Measurements from ENCODE around the gene SRR.

The SRR gene

GRCh38 chr17:2357931-2358434, 54.2 kb downstream of the SRR start:
- Histone ChIP-seq H3K9me3 (ENCODE audit: control insufficient read depth in 5 of 5, low read length in 5 of 5) (no peaks in the 10 kb centered on the region), H3K4me3 (ENCODE audit: low read depth in 1 of 5, low read length in 5 of 5) (no peak overlapping the region), H3K36me3 (ENCODE audit: control insufficient read depth in 5 of 5, insufficient read depth in 5 of 5, low read length in 5 of 5) (peaks cover 0 to 23% (median 13%) of the 10 kb centered on the region in 5 donors), H3K9ac (ENCODE audit: low read length in 5 of 5) (peak overlapping the region in 1 of 5 donors; percentile 13), H3K4me1 (ENCODE audit: control insufficient read depth in 5 of 5, insufficient read depth in 5 of 5, low read length in 5 of 5) (peaks cover 0 to 12% (median 0%) of the 10 kb centered on the region in 5 donors), H3K27ac (ENCODE audit: low read depth, low read length) (no peak overlapping the region), H3K27me3 (ENCODE audit: control insufficient read depth in 5 of 5, insufficient read depth in 4 of 5, low read length in 5 of 5) (no peaks in the 10 kb centered on the region)

DNA sequence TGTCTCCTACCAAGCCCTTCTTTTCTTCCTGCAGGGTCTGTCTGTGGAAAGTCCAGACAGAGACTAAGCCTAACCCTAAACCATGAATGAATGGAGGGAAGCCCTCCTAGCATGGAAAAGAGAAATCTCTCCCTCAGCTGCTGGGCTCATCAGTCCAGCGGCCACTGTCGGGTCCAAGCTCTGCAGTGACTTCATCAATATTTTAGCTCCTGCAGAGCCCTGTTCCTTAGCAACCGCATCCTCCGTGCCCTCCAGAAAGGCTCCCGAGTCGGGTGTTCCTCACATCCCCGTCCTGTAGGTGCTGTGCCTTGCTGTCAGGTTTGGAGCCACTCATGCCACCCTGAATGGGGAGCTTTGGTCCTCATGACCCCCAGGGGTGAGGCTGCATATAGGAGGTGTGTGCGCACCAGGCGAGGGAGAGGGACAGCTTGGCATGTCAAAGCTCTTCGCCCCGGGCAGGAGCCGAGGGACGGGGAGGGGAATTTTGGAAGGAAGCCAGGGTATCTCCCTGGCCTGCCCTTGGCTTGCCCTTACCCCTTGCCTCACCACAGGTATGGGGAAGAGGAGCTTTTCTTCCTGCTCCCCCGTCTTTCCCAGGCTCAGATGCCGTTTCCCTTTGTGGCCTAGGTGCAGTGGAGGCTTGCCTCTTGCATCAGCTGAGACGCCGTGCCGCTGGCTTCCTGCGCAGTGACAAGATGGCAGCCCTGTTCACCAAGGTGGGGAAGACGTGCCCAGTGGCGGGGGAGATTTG, 57.4 kb downstream of the SRR start:
- H3K4me1 ChIP-seq (ENCODE audit: control insufficient read depth in 5 of 5, insufficient read depth in 5 of 5, low read length in 5 of 5) = peaks cover 0 to 16% (median 2%) of the 10 kb centered on the region in 5 donors
- peaks cover 0 to 55% (median 38%) of the 10 kb centered on the region in 5 donors for H3K36me3 ChIP-seq (ENCODE audit: control insufficient read depth in 5 of 5, insufficient read depth in 5 of 5, low read length in 5 of 5)
- H3K27ac ChIP-seq (ENCODE audit: low read depth, low read length) = no peak overlapping the region
- no peaks in the 10 kb centered on the region for H3K27me3 ChIP-seq (ENCODE audit: control insufficient read depth in 5 of 5, insufficient read depth in 4 of 5, low read length in 5 of 5)
- H3K9ac ChIP-seq (ENCODE audit: low read length in 5 of 5) = no peak overlapping the region
- no peak overlapping the region for H3K4me3 ChIP-seq (ENCODE audit: low read depth in 1 of 5, low read length in 5 of 5)
- H3K9me3 ChIP-seq (ENCODE audit: control insufficient read depth in 5 of 5, low read length in 5 of 5) = no peaks in the 10 kb centered on the region

- Histone ChIP-seq H3K9me3 (ENCODE audit: control insufficient read depth in 5 of 5, low read length in 5 of 5) (no peaks in the 10 kb centered on the region), H3K27me3 (ENCODE audit: control insufficient read depth in 5 of 5, insufficient read depth in 4 of 5, low read length in 5 of 5) (no peaks in the 10 kb centered on the region), H3K9ac (ENCODE audit: low read length in 5 of 5) (no peak overlapping the region), H3K4me1 (ENCODE audit: control insufficient read depth in 5 of 5, insufficient read depth in 5 of 5, low read length in 5 of 5) (peaks cover 0 to 16% (median 2%) of the 10 kb centered on the region in 5 donors), H3K36me3 (ENCODE audit: control insufficient read depth in 5 of 5, insufficient read depth in 5 of 5, low read length in 5 of 5) (peaks cover 0 to 63% (median 41%) of the 10 kb centered on the region in 5 donors), H3K4me3 (ENCODE audit: low read depth in 1 of 5, low read length in 5 of 5) (no peak overlapping the region), H3K27ac (ENCODE audit: low read depth, low read length) (no peak overlapping the region)
These were observed 58.3 kb downstream of the SRR start for GRCh38 chr17:2362016-2362415.

DNA sequence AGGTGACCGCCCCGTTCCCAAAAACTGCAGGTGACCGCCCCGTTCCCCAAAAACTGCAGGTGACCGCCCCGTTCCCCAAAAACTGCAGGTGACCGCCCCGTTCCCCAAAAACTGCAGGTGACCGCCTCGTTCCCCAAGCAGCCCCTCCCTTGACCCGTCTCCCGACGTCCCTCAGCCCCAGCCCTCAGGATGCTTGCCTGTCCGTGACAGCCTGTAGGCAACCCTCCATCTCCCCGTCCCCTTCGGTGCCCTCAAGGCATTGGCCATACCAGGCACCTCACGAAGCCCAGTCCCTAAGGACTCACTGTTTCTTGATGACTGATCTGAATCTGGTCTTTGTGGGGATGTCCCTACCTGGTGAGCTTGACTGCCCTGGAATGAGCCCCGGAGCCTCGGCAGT, 58.7 kb downstream of the SRR start:
- H3K4me1 ChIP-seq (ENCODE audit: control insufficient read depth in 5 of 5, insufficient read depth in 5 of 5, low read length in 5 of 5) = peaks cover 0 to 16% (median 2%) of the 10 kb centered on the region in 5 donors
- no peaks in the 10 kb centered on the region for H3K9me3 ChIP-seq (ENCODE audit: control insufficient read depth in 5 of 5, low read length in 5 of 5)
- H3K36me3 ChIP-seq (ENCODE audit: control insufficient read depth in 5 of 5, insufficient read depth in 5 of 5, low read length in 5 of 5) = peaks cover 0 to 65% (median 41%) of the 10 kb centered on the region in 5 donors
- no peaks in the 10 kb centered on the region for H3K27me3 ChIP-seq (ENCODE audit: control insufficient read depth in 5 of 5, insufficient read depth in 4 of 5, low read length in 5 of 5)
- H3K27ac ChIP-seq (ENCODE audit: low read depth, low read length) = no peak overlapping the region
- no peak overlapping the region for H3K4me3 ChIP-seq (ENCODE audit: low read depth in 1 of 5, low read length in 5 of 5)
- H3K9ac ChIP-seq (ENCODE audit: low read length in 5 of 5) = no peak overlapping the region

- Histone ChIP-seq H3K27me3 (ENCODE audit: control insufficient read depth in 5 of 5, insufficient read depth in 4 of 5, low read length in 5 of 5) (no peaks in the 10 kb centered on the region), H3K27ac (ENCODE audit: low read depth, low read length) (no peak overlapping the region), H3K9ac (ENCODE audit: low read length in 5 of 5) (no peak overlapping the region), H3K4me1 (ENCODE audit: control insufficient read depth in 5 of 5, insufficient read depth in 5 of 5, low read length in 5 of 5) (peaks cover 0 to 16% (median 2%) of the 10 kb centered on the region in 5 donors), H3K9me3 (ENCODE audit: control insufficient read depth in 5 of 5, low read length in 5 of 5) (no peaks in the 10 kb centered on the region), H3K36me3 (ENCODE audit: control insufficient read depth in 5 of 5, insufficient read depth in 5 of 5, low read length in 5 of 5) (peaks cover 0 to 67% (median 39%) of the 10 kb centered on the region in 5 donors), H3K4me3 (ENCODE audit: low read depth in 1 of 5, low read length in 5 of 5) (no peak overlapping the region)
These were observed 59.1 kb downstream of the SRR start for GRCh38 chr17:2362881-2363280.

- Histone ChIP-seq H3K27ac (ENCODE audit: low read depth, low read length) (no peak overlapping the region), H3K4me3 (ENCODE audit: low read depth in 1 of 5, low read length in 5 of 5) (no peak overlapping the region), H3K4me1 (ENCODE audit: control insufficient read depth in 5 of 5, insufficient read depth in 5 of 5, low read length in 5 of 5) (peaks cover 0 to 16% (median 2%) of the 10 kb centered on the region in 5 donors), H3K9ac (ENCODE audit: low read length in 5 of 5) (no peak overlapping the region), H3K36me3 (ENCODE audit: control insufficient read depth in 5 of 5, insufficient read depth in 5 of 5, low read length in 5 of 5) (peaks cover 0 to 67% (median 42%) of the 10 kb centered on the region in 5 donors), H3K9me3 (ENCODE audit: control insufficient read depth in 5 of 5, low read length in 5 of 5) (no peaks in the 10 kb centered on the region), H3K27me3 (ENCODE audit: control insufficient read depth in 5 of 5, insufficient read depth in 4 of 5, low read length in 5 of 5) (no peaks in the 10 kb centered on the region)
These were observed 59.6 kb downstream of the SRR start for GRCh38 chr17:2363318-2363717.

- H3K27ac ChIP-seq (ENCODE audit: low read depth, low read length) = no peak overlapping the region
- H3K4me3 ChIP-seq (ENCODE audit: low read depth in 1 of 5, low read length in 5 of 5) = no peak overlapping the region
- peaks cover 0 to 15% (median 2%) of the 10 kb centered on the region in 5 donors for H3K4me1 ChIP-seq (ENCODE audit: control insufficient read depth in 5 of 5, insufficient read depth in 5 of 5, low read length in 5 of 5)
- no peaks in the 10 kb centered on the region for H3K27me3 ChIP-seq (ENCODE audit: control insufficient read depth in 5 of 5, insufficient read depth in 4 of 5, low read length in 5 of 5)
- no peak overlapping the region for H3K9ac ChIP-seq (ENCODE audit: low read length in 5 of 5)
- peaks cover 0 to 67% (median 42%) of the 10 kb centered on the region in 5 donors for H3K36me3 ChIP-seq (ENCODE audit: control insufficient read depth in 5 of 5, insufficient read depth in 5 of 5, low read length in 5 of 5)
- no peaks in the 10 kb centered on the region for H3K9me3 ChIP-seq (ENCODE audit: control insufficient read depth in 5 of 5, low read length in 5 of 5)
These were observed 60.4 kb downstream of the SRR start for GRCh38 chr17:2363851-2364762.

- H3K27ac ChIP-seq (ENCODE audit: low read depth, low read length) = no peak overlapping the region
- H3K9ac ChIP-seq (ENCODE audit: low read length in 5 of 5) = no peak overlapping the region
- peaks cover 0 to 66% (median 42%) of the 10 kb centered on the region in 5 donors for H3K36me3 ChIP-seq (ENCODE audit: control insufficient read depth in 5 of 5, insufficient read depth in 5 of 5, low read length in 5 of 5)
- no peak overlapping the region for H3K4me3 ChIP-seq (ENCODE audit: low read depth in 1 of 5, low read length in 5 of 5)
- H3K4me1 ChIP-seq (ENCODE audit: control insufficient read depth in 5 of 5, insufficient read depth in 5 of 5, low read length in 5 of 5) = peaks cover 0 to 10% (median 2%) of the 10 kb centered on the region in 5 donors
- H3K27me3 ChIP-seq (ENCODE audit: control insufficient read depth in 5 of 5, insufficient read depth in 4 of 5, low read length in 5 of 5) = no peaks in the 10 kb centered on the region
- no peaks in the 10 kb centered on the region for H3K9me3 ChIP-seq (ENCODE audit: control insufficient read depth in 5 of 5, low read length in 5 of 5)
These were observed 61.0 kb downstream of the SRR start for GRCh38 chr17:2364763-2365116.

DNA sequence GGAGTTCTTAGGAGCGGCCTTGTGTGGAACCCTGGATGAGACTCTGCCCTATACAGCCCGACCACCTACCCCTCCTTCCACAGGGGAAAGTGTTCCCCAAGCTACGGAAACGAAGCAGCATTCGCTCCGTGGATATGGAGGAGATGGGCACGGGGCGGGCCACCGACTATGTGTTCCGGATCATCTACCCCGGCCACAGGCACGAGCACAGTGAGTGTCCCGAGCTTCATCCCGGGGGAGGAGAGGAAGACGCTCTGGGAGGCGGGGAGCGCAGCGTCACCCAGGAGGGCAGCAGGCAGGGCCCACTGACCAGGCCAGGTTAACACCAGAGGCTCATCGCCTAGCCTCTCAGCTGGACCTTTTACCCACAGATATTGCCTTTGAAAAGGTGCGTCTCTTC, 61.4 kb downstream of the SRR start:
- no peak overlapping the region for H3K9ac ChIP-seq (ENCODE audit: low read length in 5 of 5)
- peaks cover 0 to 10% (median 2%) of the 10 kb centered on the region in 5 donors for H3K4me1 ChIP-seq (ENCODE audit: control insufficient read depth in 5 of 5, insufficient read depth in 5 of 5, low read length in 5 of 5)
- no peaks in the 10 kb centered on the region for H3K27me3 ChIP-seq (ENCODE audit: control insufficient read depth in 5 of 5, insufficient read depth in 4 of 5, low read length in 5 of 5)
- peaks cover 0 to 69% (median 42%) of the 10 kb centered on the region in 5 donors for H3K36me3 ChIP-seq (ENCODE audit: control insufficient read depth in 5 of 5, insufficient read depth in 5 of 5, low read length in 5 of 5)
- H3K4me3 ChIP-seq (ENCODE audit: low read depth in 1 of 5, low read length in 5 of 5) = no peak overlapping the region
- H3K27ac ChIP-seq (ENCODE audit: low read depth, low read length) = no peak overlapping the region
- H3K9me3 ChIP-seq (ENCODE audit: control insufficient read depth in 5 of 5, low read length in 5 of 5) = no peaks in the 10 kb centered on the region
